Activated naive CD8-positive, alpha-beta T cell treated with anti-CD3 and anti-CD28 coated beads for 36 hours (primary cell): ENCODE results near the gene SCRN3. TPM values are rescaled to one million over a fixed set of nuclear protein-coding genes. Genes with fewer than 3 reads are reported as not detected.
A peak's percentile ranks its signal among the peaks of the same experiment; 100 is the strongest.

Experiments
- DNase-seq: peaks from one replicate; pipeline ENCODE4 v3.0.0; 2021
- H3K27ac Mint-ChIP-seq: one replicate; pipeline ENCODE4 v1.8.0; 2022; ENCODE audit warnings: mild to moderate bottlenecking, moderate library complexity, mixed read lengths
- H3K27me3 Mint-ChIP-seq: one replicate; pipeline ENCODE4 v1.8.0; 2022; ENCODE audit warnings: mild to moderate bottlenecking, mixed read lengths
- H3K36me3 Mint-ChIP-seq: one replicate; pipeline ENCODE4 v1.8.0; 2021; ENCODE audit warnings: mild to moderate bottlenecking, mixed read lengths
- H3K4me1 Mint-ChIP-seq: one replicate; pipeline ENCODE4 v1.8.0; 2021; ENCODE audit warnings: mixed read lengths
- H3K4me3 Mint-ChIP-seq: one replicate; pipeline ENCODE4 v1.8.0; 2022; ENCODE audit warnings: mild to moderate bottlenecking, moderate library complexity, mixed read lengths
- H3K9me3 Mint-ChIP-seq: one replicate; pipeline ENCODE4 v1.8.0; 2022; ENCODE audit warnings: mixed read lengths
- total RNA-seq, 2 experiments: library from RNA; stranded (reverse); gene quantifications; one replicate each; pipeline ENCODE4 v1.2.3, GENCODE V29; 2021

SCRN3 gene
- total RNA-seq, 2 experiments from 2014 or later, result 12.9 to 15.9 TPM

DNA sequence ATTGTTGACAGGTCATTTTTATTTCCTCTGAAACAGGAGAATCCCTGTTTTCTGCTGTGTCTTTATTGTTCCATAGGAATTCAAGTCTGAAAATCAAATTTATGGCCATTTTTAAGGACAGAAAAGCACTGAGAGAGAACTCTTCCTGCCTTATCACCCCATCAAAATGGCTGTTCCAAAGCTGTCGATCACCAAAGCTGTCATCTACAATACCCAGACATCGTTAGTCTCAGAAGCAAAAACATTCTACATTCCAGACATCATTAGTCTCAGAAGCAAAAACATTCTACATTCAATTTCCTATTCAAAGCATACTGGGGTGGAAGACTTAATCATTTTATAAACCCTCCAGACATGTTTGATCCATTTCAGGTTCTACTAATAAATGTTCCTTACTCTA lies 44.4 kb downstream of the SCRN3 start:
- peaks cover 8% of the 10 kb centered on the region for H3K36me3 Mint-ChIP-seq
- H3K27ac Mint-ChIP-seq, result no peak overlapping the region
- no peak overlapping the region for H3K4me3 Mint-ChIP-seq
- no peak for DNase-seq
- no peaks in the 10 kb centered on the region for H3K4me1 Mint-ChIP-seq
- no peaks in the 10 kb centered on the region for H3K9me3 Mint-ChIP-seq
- no peaks in the 10 kb centered on the region for H3K27me3 Mint-ChIP-seq

DNA sequence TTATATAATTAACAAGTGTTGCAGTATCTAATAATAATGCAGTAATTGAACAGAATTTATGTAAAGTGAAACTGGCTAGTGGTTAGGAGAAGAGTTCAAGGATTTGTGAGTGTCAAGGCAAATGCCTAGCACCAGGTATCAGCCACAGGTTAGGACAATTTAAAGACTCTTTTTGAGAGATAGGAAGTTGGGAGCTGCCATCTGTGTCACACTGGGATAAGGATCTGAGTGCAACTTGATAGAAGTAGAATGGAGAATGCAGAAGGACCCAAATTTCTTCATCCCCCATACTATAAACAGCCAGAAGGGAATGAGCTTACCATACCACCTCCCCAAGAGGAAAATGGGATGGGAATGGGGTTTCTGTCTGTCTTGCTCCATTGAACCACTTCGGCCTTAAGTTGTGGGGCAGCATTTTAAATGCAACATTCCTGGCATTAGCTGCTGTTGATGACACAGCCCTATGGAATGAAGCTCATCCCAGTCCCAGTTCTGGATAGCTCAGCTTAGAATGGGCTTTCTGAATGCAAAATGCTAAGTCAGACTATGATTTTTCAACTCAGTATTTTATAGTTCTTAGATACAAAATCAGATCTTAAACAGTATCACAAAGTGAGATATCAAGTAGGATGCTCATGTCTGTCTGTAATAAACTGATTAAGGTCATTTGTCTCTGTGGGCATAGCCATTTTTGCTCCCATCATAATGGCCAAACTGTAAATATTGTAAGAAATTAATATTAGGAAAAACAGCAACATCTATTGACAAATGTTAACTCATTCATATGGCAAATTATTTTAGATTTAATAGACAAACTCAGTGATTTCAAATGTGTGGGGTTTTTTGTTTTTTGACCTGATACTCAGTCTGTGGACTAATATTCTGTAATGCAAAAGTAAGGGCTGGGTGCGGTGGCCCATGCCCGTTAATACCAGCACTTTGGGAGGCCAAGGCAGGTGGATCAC lies 47.3 kb downstream of the SCRN3 start:
- Mint-ChIP-seq H3K9me3 (no peaks in the 10 kb centered on the region), H3K4me1 (no peaks in the 10 kb centered on the region), H3K27ac (no peak overlapping the region), H3K36me3 (peaks cover 3% of the 10 kb centered on the region), H3K4me3 (no peak overlapping the region), H3K27me3 (no peaks in the 10 kb centered on the region)
- DNase-seq, result no peak

DNA sequence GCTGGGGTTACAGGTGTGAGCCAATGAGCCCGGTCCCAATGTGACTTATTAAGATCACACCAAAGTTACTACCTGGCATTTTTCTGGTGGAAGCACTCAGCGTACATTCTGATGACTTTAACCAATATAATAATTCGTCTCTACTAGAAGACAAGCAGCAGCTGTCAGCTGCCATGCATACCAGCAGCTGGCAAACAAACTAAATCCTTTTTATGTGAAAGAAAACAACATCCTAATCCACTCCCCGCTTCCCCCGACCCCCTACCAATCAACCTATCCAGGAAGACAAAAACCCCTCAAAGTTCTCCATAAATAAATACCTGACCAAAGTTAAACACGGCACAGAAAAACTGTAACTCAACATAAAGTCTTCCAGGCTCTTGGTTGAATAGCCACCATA lies 49.2 kb downstream of the SCRN3 start:
- Mint-ChIP-seq H3K9me3 (no peaks in the 10 kb centered on the region), H3K4me3 (no peak overlapping the region), H3K4me1 (no peaks in the 10 kb centered on the region), H3K27me3 (no peaks in the 10 kb centered on the region), H3K36me3 (peaks cover 13% of the 10 kb centered on the region), H3K27ac (no peak overlapping the region)
- DNase-seq, result no peak

DNA sequence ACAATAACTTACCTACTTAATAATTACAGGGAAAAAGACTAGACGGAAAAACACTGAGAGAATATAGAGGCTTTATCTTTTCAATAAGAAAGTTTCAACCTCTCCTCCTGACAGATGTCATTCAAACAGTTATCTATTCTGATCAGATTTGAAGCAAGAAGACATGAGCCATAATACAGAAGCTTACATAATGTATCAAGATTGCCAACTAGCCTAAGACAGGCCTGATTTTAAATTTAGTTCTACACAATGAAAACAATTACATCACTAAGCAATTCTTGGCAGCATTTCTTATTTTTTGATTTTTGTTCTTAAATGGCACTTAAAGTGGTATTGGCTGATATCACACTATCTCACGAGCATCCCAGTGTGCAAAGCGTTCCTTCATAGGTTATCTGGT lies 49.7 kb downstream of the SCRN3 start:
- no peaks in the 10 kb centered on the region for H3K27me3 Mint-ChIP-seq
- H3K36me3 Mint-ChIP-seq, result peaks cover 14% of the 10 kb centered on the region

DNA sequence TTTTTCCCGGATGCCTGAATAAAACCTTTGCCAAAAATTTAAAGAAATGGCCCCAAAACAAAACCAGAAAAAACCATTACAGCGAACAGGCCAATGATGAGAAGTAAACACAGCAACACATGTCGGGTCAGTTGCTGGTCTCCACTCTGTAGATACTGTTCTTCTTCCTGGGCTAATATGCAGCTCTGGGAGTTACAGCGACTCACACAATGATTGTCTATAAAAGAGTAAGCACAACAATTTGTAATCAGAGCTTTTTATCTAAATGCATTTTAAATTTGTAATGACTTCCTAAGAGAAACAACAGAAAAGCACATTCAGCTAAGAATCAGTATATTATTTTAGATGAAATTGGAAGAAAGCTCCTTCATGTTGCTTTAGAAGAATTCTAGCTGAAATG lies 51.0 kb downstream of the SCRN3 start:
- Mint-ChIP-seq H3K27me3 (no peaks in the 10 kb centered on the region), H3K9me3 (no peaks in the 10 kb centered on the region), H3K27ac (no peak overlapping the region), H3K36me3 (peaks cover 15% of the 10 kb centered on the region), H3K4me3 (no peak overlapping the region), H3K4me1 (peaks cover 8% of the 10 kb centered on the region)
- DNase-seq, result no peak

More for the DNA sequence above, 49.7 kb downstream of the SCRN3 start:
- Mint-ChIP-seq H3K27ac (no peak overlapping the region), H3K9me3 (no peaks in the 10 kb centered on the region), H3K4me3 (no peak overlapping the region), H3K4me1 (peaks cover 4% of the 10 kb centered on the region)
- no peak for DNase-seq

DNA sequence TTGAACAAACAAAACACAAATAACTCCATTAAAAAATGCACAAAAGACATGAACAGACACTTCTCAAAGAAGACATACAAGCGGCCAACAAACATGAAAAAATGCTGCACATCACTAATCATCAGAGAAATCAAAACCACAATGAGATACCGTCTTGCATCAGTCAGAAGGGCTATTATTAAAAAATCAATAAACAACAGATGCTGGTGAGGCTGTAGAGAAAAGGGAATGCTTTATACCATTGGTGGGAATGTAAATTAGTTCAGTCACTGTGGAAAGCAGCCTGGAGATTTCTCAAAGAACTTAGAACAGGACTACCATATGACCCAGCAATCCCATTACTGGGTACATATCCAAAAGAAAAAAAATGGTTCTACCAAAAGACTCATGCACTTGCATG lies 53.5 kb downstream of the SCRN3 start:
- no peak for DNase-seq
- Mint-ChIP-seq H3K36me3 (peaks cover 16% of the 10 kb centered on the region), H3K4me1 (peaks cover 8% of the 10 kb centered on the region), H3K27me3 (no peaks in the 10 kb centered on the region), H3K4me3 (no peak overlapping the region), H3K27ac (no peak overlapping the region), H3K9me3 (no peaks in the 10 kb centered on the region)

DNA sequence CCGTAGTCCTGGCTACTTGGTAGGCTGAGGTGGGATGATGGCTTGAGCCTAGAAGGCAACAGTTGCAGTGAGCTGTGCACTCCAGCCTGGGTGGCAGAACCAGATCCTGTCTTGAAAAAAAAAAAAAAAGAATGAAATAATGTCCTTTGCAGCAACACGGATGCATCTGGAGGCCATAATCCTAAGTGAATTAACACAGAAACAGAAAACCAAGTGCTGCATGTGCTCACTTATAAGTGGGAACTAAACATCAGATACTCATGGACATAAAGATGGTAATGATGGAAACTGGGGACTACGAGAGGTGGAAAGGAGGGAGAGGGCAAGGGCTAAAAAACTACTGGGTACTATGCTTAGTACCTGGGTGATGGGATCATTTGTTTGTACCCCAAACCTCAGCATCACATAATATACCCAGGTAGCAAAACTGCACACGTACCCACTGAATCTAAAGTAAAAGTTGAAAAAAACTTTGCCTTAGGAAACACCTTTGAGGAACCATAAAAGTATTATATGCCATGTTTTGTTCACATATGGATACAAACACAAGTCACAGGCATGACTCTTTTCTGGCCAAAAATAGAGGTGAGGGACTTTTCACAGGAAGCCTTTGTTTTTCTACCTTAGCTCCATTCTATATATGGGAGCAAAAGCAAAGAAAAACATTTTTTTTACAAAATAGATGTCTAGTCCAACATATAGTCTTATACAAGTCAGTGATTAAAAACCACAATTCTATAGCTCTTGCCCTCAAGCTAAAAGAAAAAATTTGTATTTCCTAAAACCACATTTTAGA lies 54.7 kb downstream of the SCRN3 start:
- Mint-ChIP-seq H3K27me3 (no peaks in the 10 kb centered on the region), H3K4me3 (no peak overlapping the region), H3K9me3 (no peaks in the 10 kb centered on the region), H3K27ac (peak overlapping the region; percentile 13), H3K4me1 (peaks cover 8% of the 10 kb centered on the region), H3K36me3 (peaks cover 16% of the 10 kb centered on the region)
- no peak for DNase-seq

DNA sequence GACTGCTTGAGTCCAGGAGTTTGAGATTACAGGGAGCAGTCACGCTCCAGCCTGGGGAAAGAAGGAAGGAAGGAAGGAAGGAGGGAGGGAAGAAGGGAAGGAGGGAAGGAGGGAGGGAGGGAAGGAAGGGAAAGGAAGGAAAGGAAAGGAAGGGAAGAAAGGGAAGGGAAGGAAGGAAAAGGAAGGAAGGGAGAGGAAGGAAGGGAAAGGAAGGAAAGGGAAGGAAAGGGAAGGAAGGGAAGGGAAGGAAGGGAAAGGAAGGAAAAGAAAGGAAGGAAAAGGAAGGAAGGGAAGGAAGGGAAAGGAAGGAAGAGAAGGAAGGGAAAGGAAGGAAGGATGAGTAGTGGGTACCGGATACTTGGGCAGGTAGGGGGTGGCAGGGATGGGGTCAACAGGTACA lies 59.0 kb downstream of the SCRN3 start:
- H3K27me3 Mint-ChIP-seq, result no peaks in the 10 kb centered on the region
- peaks cover 8% of the 10 kb centered on the region for H3K4me1 Mint-ChIP-seq
- no peak overlapping the region for H3K4me3 Mint-ChIP-seq
- peaks cover 13% of the 10 kb centered on the region for H3K36me3 Mint-ChIP-seq
- H3K9me3 Mint-ChIP-seq, result no peaks in the 10 kb centered on the region
- DNase-seq, result no peak
- no peak overlapping the region for H3K27ac Mint-ChIP-seq

DNA sequence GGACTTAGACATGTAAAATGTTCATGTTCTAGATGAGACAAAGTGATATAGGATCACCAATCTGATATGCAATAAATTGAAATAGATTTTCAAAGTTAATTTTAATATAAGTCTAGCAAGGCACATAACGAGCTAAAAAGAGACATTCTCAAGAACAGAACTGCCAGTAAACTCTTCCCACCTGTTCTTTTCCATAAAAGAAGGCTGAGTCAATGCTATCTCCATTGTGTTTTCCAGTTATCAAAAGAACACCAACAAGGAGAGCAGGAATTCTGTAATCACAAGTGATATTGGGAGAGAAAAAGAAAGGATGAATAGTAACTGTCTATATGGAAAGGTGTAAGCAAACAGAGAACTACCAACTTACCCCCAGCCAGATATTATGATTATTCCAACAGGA lies 65.7 kb downstream of the SCRN3 start:
- DNase-seq, result no peak
- Mint-ChIP-seq H3K4me1 (peaks cover 1% of the 10 kb centered on the region), H3K4me3 (no peak overlapping the region), H3K27ac (no peak overlapping the region), H3K9me3 (no peaks in the 10 kb centered on the region), H3K36me3 (peaks cover 6% of the 10 kb centered on the region), H3K27me3 (no peaks in the 10 kb centered on the region)

DNA sequence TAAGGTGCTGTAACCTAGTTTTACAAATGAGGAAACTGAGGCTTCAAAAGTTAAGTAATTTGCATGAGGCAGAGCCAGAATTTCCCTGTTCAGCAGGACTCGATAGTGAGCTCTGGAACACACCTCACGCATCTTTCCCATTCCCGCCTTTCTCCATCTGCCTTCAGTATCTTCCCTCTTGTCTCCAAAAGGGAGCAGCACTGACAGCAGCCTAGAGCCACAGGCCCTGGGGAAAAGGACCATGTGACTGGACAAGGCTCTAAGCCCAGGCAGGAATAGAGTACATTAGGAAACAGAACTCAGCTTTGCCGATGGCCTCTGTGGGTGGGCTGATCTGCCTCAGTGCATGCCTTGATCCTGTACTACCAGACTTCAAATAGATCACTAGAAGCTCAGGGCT lies 69.8 kb downstream of the SCRN3 start:
- no peaks in the 10 kb centered on the region for H3K9me3 Mint-ChIP-seq
- H3K27ac Mint-ChIP-seq, result no peak overlapping the region
- no peak for DNase-seq
- peaks cover 1% of the 10 kb centered on the region for H3K4me1 Mint-ChIP-seq
- no peak overlapping the region for H3K4me3 Mint-ChIP-seq
- H3K27me3 Mint-ChIP-seq, result no peaks in the 10 kb centered on the region
- H3K36me3 Mint-ChIP-seq, result peaks cover 4% of the 10 kb centered on the region

DNA sequence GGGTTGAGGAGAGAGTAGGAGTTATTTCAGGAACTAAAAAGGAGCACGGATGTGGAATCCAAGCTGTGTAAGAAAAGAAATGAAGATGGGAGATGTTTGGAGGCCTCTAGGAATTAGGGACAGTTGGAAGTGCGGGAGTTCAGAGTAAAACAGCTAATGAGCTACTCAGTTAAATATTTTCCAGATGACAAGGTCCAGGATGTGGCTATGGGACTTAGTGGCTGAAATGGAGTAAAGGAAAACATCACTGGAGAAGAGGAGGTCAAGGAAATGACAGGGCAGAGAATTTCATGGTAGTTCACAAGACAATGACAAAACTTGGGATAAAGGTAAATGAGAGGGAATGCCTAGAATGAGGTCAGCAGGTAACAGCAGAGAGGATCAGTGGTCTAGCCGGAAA lies 78.3 kb downstream of the SCRN3 start:
- peaks cover 17% of the 10 kb centered on the region for H3K4me1 Mint-ChIP-seq
- peaks cover 13% of the 10 kb centered on the region for H3K36me3 Mint-ChIP-seq
- no peak overlapping the region for H3K4me3 Mint-ChIP-seq
- H3K9me3 Mint-ChIP-seq, result no peaks in the 10 kb centered on the region
- DNase-seq, result no peak
- no peaks in the 10 kb centered on the region for H3K27me3 Mint-ChIP-seq
- no peak overlapping the region for H3K27ac Mint-ChIP-seq

DNA sequence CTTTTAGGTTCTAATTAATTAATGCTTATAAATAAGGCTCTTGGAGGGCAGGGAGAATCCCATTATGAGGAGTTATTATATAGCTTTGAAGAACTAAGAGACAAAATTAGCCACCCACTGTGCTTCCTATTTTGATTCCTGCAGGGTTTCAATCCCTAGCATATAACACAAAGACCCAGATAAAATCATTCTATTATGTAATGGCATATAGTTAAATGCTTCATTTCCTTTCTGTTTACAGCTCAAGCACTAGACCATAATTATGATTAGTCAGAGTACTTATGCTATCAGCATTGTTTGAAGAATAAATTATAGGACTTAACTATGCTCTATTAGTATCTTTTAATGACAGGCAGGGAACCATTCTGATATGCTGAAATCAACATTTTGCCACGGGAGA lies 82.2 kb downstream of the SCRN3 start:
- Mint-ChIP-seq H3K9me3 (no peaks in the 10 kb centered on the region), H3K36me3 (peaks cover 29% of the 10 kb centered on the region), H3K4me3 (no peak overlapping the region), H3K27ac (no peak overlapping the region), H3K4me1 (peaks cover 20% of the 10 kb centered on the region), H3K27me3 (no peaks in the 10 kb centered on the region)
- DNase-seq, result no peak

Other genes starting within 250 kb of the SCRN3 start
- 100 to 1,000 TPM; 161 to 166 TPM for gene OLA1, start 147.2 kb upstream of the SCRN3 start, total RNA-seq
- gene SP9, start 60.8 kb upstream of the SCRN3 start, total RNA-seq, result not detected
- gene GPR155, start 91.3 kb downstream of the SCRN3 start, total RNA-seq, result 10 to 100 TPM in 1 of 2 experiments, 1 to 10 TPM in 1; 9.4 to 14.5 TPM
- 100 to 1,000 TPM; 384 to 391 TPM for gene WIPF1, start 202.1 kb downstream of the SCRN3 start, total RNA-seq